ENCODE data around the gene SIX5.

The SIX5 gene

GRCh38 chr19:45790942-45791341, 21.9 kb upstream of the SIX5 start:
- H3K4me1 ChIP-seq (ENCODE audit: insufficient read depth, low read length), result peaks cover 12% of the 10 kb centered on the region
- H3K27me3 ChIP-seq (ENCODE audit: control insufficient read depth in 1 of 2, insufficient read depth in 2 of 2, low read length in 2 of 2), result peaks cover 0 to 4% of the 10 kb centered on the region in 2 donors
- H3K9ac ChIP-seq (ENCODE audit: low read length), result peak overlapping the region; percentile 28
- H3K4me3 ChIP-seq (ENCODE audit: low read depth in 1 of 2, low read length in 2 of 2), result no peak overlapping the region
- no peak overlapping the region for H3K27ac ChIP-seq (ENCODE audit: low read depth, low read length)
- H3K9me3 ChIP-seq (ENCODE audit: low read length), result no peaks in the 10 kb centered on the region
- peaks cover 34% of the 10 kb centered on the region for H3K36me3 ChIP-seq (ENCODE audit: insufficient read depth, low read length)

GRCh38 chr19:45789035-45789786, 20.2 kb upstream of the SIX5 start:
- Histone ChIP-seq H3K4me1 (ENCODE audit: insufficient read depth, low read length) (peaks cover 24% of the 10 kb centered on the region), H3K9me3 (ENCODE audit: low read length) (no peaks in the 10 kb centered on the region), H3K27me3 (ENCODE audit: control insufficient read depth in 1 of 2, insufficient read depth in 2 of 2, low read length in 2 of 2) (peaks cover 0 to 4% of the 10 kb centered on the region in 2 donors), H3K4me3 (ENCODE audit: low read depth in 1 of 2, low read length in 2 of 2) (no peak overlapping the region), H3K9ac (ENCODE audit: low read length) (no peak overlapping the region), H3K27ac (ENCODE audit: low read depth, low read length) (no peak overlapping the region), H3K36me3 (ENCODE audit: insufficient read depth, low read length) (peaks cover 46% of the 10 kb centered on the region)

DNA sequence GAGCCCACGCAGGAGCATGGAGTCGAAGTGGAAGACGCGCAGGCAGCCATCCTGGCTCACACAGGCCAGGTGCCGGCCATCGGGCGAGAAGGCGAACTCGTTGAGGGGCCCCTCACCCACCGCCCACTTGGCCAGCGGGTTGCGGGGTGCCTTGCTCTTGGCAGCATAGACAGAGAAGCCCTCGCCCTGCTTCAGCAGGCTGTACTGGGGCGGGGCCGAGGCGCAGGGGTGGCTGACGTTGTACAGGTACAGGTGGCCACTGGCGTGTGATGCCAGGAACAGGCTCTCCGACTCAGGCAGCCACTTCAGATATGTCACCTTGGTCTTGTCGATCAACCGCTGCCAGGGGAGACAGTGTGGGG, 17.5 kb upstream of the SIX5 start:
- no peak overlapping the region for H3K27ac ChIP-seq (ENCODE audit: low read depth, low read length)
- no peaks in the 10 kb centered on the region for H3K9me3 ChIP-seq (ENCODE audit: low read length)
- H3K4me3 ChIP-seq (ENCODE audit: low read depth in 1 of 2, low read length in 2 of 2), result no peak overlapping the region
- H3K36me3 ChIP-seq (ENCODE audit: insufficient read depth, low read length), result peaks cover 46% of the 10 kb centered on the region
- no peak overlapping the region for H3K9ac ChIP-seq (ENCODE audit: low read length)
- H3K4me1 ChIP-seq (ENCODE audit: insufficient read depth, low read length), result peaks cover 33% of the 10 kb centered on the region
- H3K27me3 ChIP-seq (ENCODE audit: control insufficient read depth in 1 of 2, insufficient read depth in 2 of 2, low read length in 2 of 2), result peaks cover 0 to 4% of the 10 kb centered on the region in 2 donors

GRCh38 chr19:45785781-45786532, 16.9 kb upstream of the SIX5 start:
- Histone ChIP-seq H3K4me3 (ENCODE audit: low read depth in 1 of 2, low read length in 2 of 2) (no peak overlapping the region), H3K27me3 (ENCODE audit: control insufficient read depth in 1 of 2, insufficient read depth in 2 of 2, low read length in 2 of 2) (peaks cover 0 to 4% of the 10 kb centered on the region in 2 donors), H3K4me1 (ENCODE audit: insufficient read depth, low read length) (peaks cover 27% of the 10 kb centered on the region), H3K9me3 (ENCODE audit: low read length) (no peaks in the 10 kb centered on the region), H3K9ac (ENCODE audit: low read length) (no peak overlapping the region), H3K36me3 (ENCODE audit: insufficient read depth, low read length) (peaks cover 46% of the 10 kb centered on the region), H3K27ac (ENCODE audit: low read depth, low read length) (no peak overlapping the region)

DNA sequence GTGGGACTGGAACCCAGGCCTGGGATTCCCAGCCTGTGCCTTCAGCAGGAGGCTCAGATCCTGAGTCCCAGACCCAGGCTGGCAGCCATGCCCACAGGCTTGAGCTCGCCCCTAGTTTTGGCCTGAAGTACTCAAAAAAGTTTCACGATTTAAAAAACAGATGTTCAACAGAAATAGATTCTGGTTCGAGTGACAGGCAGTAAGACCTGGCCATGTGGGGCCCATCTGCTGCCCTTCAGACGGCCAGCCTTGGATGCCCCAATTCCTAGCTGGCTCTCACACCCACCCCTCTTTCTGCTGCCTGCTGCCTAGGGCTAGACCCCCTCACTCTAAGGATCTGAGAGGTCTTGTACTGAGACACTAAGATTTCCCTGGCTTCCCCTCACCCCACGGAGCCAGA, 16.0 kb upstream of the SIX5 start:
- H3K36me3 ChIP-seq (ENCODE audit: insufficient read depth, low read length), result peaks cover 42% of the 10 kb centered on the region
- peak overlapping the region; percentile 35 for H3K27ac ChIP-seq (ENCODE audit: low read depth, low read length)
- peaks cover 0 to 4% of the 10 kb centered on the region in 2 donors for H3K27me3 ChIP-seq (ENCODE audit: control insufficient read depth in 1 of 2, insufficient read depth in 2 of 2, low read length in 2 of 2)
- no peaks in the 10 kb centered on the region for H3K9me3 ChIP-seq (ENCODE audit: low read length)
- no peak overlapping the region for H3K4me3 ChIP-seq (ENCODE audit: low read depth in 1 of 2, low read length in 2 of 2)
- H3K9ac ChIP-seq (ENCODE audit: low read length), result peak overlapping the region; percentile 15
- peaks cover 34% of the 10 kb centered on the region for H3K4me1 ChIP-seq (ENCODE audit: insufficient read depth, low read length)

- H3K36me3 ChIP-seq (ENCODE audit: insufficient read depth, low read length), result peaks cover 39% of the 10 kb centered on the region
- H3K9me3 ChIP-seq (ENCODE audit: low read length), result no peaks in the 10 kb centered on the region
- peak overlapping the region; percentile 58 for H3K9ac ChIP-seq (ENCODE audit: low read length)
- peaks cover 44% of the 10 kb centered on the region for H3K4me1 ChIP-seq (ENCODE audit: insufficient read depth, low read length)
- H3K27ac ChIP-seq (ENCODE audit: low read depth, low read length), result peak overlapping the region; percentile 88
- no peak overlapping the region for H3K4me3 ChIP-seq (ENCODE audit: low read depth in 1 of 2, low read length in 2 of 2)
- peaks cover 0 to 4% of the 10 kb centered on the region in 2 donors for H3K27me3 ChIP-seq (ENCODE audit: control insufficient read depth in 1 of 2, insufficient read depth in 2 of 2, low read length in 2 of 2)
Observed at GRCh38 chr19:45784096-45784495, 15.0 kb upstream of the SIX5 start.

GRCh38 chr19:45782820-45783785, 14.1 kb upstream of the SIX5 start:
- H3K27ac ChIP-seq (ENCODE audit: low read depth, low read length), result peak overlapping the region; percentile 88
- H3K9ac ChIP-seq (ENCODE audit: low read length), result peak overlapping the region; percentile 58
- H3K27me3 ChIP-seq (ENCODE audit: control insufficient read depth in 1 of 2, insufficient read depth in 2 of 2, low read length in 2 of 2), result peaks cover 0 to 4% of the 10 kb centered on the region in 2 donors
- no peaks in the 10 kb centered on the region for H3K9me3 ChIP-seq (ENCODE audit: low read length)
- H3K4me3 ChIP-seq (ENCODE audit: low read depth in 1 of 2, low read length in 2 of 2), result peak overlapping the region in 1 of 2 donors; percentile 92
- H3K4me1 ChIP-seq (ENCODE audit: insufficient read depth, low read length), result peaks cover 52% of the 10 kb centered on the region
- H3K36me3 ChIP-seq (ENCODE audit: insufficient read depth, low read length), result peaks cover 39% of the 10 kb centered on the region

- peaks cover 52% of the 10 kb centered on the region for H3K4me1 ChIP-seq (ENCODE audit: insufficient read depth, low read length)
- H3K9ac ChIP-seq (ENCODE audit: low read length), result peak within 1 kb of the TSS; percentile 58
- peaks cover 0 to 4% of the 10 kb centered on the region in 2 donors for H3K27me3 ChIP-seq (ENCODE audit: control insufficient read depth in 1 of 2, insufficient read depth in 2 of 2, low read length in 2 of 2)
Observed at GRCh38 chr19:45782162-45782691, 13.2 kb upstream of the SIX5 start, which contains the start of gene DMPK. DMPK (minus strand) TSS chr19:45782490; CDS start chr19:45782352, 138 bp downstream.

GRCh38 chr19:45781214-45782161, 12.4 kb upstream of the SIX5 start:
- H3K4me3 ChIP-seq (ENCODE audit: low read depth in 1 of 2, low read length in 2 of 2), result peak overlapping the region; percentile 87 to 92
- H3K36me3 ChIP-seq (ENCODE audit: insufficient read depth, low read length), result peaks cover 47% of the 10 kb centered on the region
- peak overlapping the region; percentile 88 for H3K27ac ChIP-seq (ENCODE audit: low read depth, low read length)
- H3K9ac ChIP-seq (ENCODE audit: low read length), result peak overlapping the region; percentile 58
- peaks cover 0 to 3% of the 10 kb centered on the region in 2 donors for H3K27me3 ChIP-seq (ENCODE audit: control insufficient read depth in 1 of 2, insufficient read depth in 2 of 2, low read length in 2 of 2)
- H3K4me1 ChIP-seq (ENCODE audit: insufficient read depth, low read length), result peaks cover 52% of the 10 kb centered on the region
- H3K9me3 ChIP-seq (ENCODE audit: low read length), result no peaks in the 10 kb centered on the region

More at GRCh38 chr19:45782162-45782691, 13.2 kb upstream of the SIX5 start, which contains the start of gene DMPK:
- H3K9me3 ChIP-seq (ENCODE audit: low read length), result no peaks in the 10 kb centered on the region
- H3K4me3 ChIP-seq (ENCODE audit: low read depth in 1 of 2, low read length in 2 of 2), result peak within 1 kb of the TSS; percentile 87 to 92
- peaks cover 47% of the 10 kb centered on the region for H3K36me3 ChIP-seq (ENCODE audit: insufficient read depth, low read length)
- peak within 1 kb of the TSS; percentile 88 for H3K27ac ChIP-seq (ENCODE audit: low read depth, low read length)
